Tibial nerve (tissue), 4 donors: ENCODE results near the gene EFR3B.

Experiments
- EP300 ChIP-seq, 2 donors: sonication (generic); formaldehyde crosslinking; IDR thresholded peaks; one replicate each; pipeline ENCODE4 v1.6.1; 2017; ENCODE audit warnings: antibody characterized with exemption in 2 of 2, mild to moderate bottlenecking in 1 of 2
- TF ChIP-seq, protein P1 (sequence below), 5 experiments: fragments of 200-600 bp in 3 of 5; fragments of 450-650 bp in 2 of 5; sonication (generic) in 3 of 5; IDR thresholded peaks; one replicate each; pipeline ENCODE4 v1.5.1; 2016 to 2019; ENCODE audit warnings: antibody characterized with exemption in 5 of 5, mild to moderate bottlenecking in 3 of 5, moderate library complexity in 2 of 5

DNA sequence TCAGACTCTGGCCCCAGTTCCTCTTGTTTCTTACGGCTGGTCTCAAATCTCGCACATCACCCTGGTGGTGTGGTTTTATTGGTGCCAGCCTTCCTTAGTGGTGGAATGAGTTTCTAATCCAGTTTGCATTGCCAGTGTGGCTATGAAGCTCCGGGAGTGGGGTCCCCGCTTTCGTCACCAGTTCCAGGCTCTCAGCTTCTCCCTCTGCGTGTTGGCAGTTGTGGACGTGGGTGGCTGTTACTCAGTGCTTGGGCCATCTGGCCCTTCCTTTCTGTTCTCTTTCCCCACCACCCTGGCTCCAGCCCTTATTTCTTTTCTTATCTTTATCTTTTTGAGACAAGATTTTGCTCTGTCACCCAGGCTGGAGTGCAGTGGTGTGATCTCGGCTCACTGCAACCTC lies 30.1 kb downstream of the EFR3B start:
- TF ChIP-seq, protein P1, sequence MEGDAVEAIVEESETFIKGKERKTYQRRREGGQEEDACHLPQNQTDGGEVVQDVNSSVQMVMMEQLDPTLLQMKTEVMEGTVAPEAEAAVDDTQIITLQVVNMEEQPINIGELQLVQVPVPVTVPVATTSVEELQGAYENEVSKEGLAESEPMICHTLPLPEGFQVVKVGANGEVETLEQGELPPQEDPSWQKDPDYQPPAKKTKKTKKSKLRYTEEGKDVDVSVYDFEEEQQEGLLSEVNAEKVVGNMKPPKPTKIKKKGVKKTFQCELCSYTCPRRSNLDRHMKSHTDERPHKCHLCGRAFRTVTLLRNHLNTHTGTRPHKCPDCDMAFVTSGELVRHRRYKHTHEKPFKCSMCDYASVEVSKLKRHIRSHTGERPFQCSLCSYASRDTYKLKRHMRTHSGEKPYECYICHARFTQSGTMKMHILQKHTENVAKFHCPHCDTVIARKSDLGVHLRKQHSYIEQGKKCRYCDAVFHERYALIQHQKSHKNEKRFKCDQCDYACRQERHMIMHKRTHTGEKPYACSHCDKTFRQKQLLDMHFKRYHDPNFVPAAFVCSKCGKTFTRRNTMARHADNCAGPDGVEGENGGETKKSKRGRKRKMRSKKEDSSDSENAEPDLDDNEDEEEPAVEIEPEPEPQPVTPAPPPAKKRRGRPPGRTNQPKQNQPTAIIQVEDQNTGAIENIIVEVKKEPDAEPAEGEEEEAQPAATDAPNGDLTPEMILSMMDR (IDR thresholded peaks at IDR 0.05): no peak
- no peak for TF ChIP-seq EP300 (IDR thresholded peaks at IDR 0.05)
